ENCODE measurements around the gene IL5. TPM values are rescaled to one million over a fixed set of nuclear protein-coding genes. Genes with fewer than 3 reads are reported as not detected.

The IL5 gene
- total RNA-seq, 1 donor from 2014 or later = not detected

DNA sequence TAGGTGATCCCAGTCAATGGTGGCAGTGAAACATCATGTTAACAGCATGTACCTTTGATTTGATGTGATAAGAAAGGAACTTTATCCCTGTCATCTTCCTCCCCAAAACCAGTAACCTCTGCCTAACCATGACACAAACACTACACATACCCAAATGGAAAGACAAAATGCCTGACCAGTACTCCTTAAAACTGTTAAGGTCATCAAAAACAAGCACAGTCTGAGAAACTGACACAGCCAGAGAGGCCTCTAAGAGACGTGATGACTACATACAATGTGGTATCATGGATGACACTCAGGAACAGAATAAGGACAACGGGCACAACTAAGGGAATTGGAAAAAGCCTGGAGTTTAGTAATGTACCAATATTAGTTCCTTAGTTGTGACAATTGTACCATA is 3.9 kb upstream of the IL5 start:
- Mint-ChIP-seq H3K4me1 (ENCODE audit: unreplicated experiment) (no peaks in the 10 kb centered on the region), H3K27me3 (ENCODE audit: unreplicated experiment) (peaks cover 43% of the 10 kb centered on the region)

DNA sequence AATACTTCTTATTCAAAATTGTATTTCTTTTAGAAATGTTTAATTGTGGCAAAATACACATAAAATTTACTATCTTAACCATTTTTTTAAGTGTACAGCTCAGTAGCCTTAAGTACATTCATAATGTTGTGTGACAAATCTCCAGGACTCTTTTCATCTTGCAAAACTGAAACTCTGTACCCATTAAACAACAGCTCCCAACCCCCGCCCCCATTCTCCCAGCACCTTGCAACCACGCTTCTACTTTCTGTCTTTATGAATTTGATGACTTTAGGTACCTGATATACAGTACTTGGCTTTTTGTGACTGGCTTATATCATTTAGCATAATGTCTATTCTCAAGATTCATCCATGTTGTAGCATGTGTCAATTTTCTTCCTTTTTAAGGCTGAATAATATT is 2.8 kb upstream of the IL5 start:
- Mint-ChIP-seq H3K27me3 (ENCODE audit: unreplicated experiment) (peaks cover 41% of the 10 kb centered on the region), H3K4me1 (ENCODE audit: unreplicated experiment) (no peaks in the 10 kb centered on the region)

More for the DNA sequence above, 3.9 kb upstream of the IL5 start:
- Mint-ChIP-seq H3K9me3 (ENCODE audit: unreplicated experiment) (no peaks in the 10 kb centered on the region), H3K4me3 (ENCODE audit: unreplicated experiment) (no peak overlapping the region), H3K36me3 (ENCODE audit: unreplicated experiment) (no peaks in the 10 kb centered on the region), H3K27ac (ENCODE audit: unreplicated experiment) (no peak overlapping the region)
- DNase-seq (ENCODE audit: extremely low spot score, unreplicated experiment) = no peak
- TF ChIP-seq, protein P1, sequence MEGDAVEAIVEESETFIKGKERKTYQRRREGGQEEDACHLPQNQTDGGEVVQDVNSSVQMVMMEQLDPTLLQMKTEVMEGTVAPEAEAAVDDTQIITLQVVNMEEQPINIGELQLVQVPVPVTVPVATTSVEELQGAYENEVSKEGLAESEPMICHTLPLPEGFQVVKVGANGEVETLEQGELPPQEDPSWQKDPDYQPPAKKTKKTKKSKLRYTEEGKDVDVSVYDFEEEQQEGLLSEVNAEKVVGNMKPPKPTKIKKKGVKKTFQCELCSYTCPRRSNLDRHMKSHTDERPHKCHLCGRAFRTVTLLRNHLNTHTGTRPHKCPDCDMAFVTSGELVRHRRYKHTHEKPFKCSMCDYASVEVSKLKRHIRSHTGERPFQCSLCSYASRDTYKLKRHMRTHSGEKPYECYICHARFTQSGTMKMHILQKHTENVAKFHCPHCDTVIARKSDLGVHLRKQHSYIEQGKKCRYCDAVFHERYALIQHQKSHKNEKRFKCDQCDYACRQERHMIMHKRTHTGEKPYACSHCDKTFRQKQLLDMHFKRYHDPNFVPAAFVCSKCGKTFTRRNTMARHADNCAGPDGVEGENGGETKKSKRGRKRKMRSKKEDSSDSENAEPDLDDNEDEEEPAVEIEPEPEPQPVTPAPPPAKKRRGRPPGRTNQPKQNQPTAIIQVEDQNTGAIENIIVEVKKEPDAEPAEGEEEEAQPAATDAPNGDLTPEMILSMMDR (IDR thresholded peaks at IDR 0.05) = no peak

DNA sequence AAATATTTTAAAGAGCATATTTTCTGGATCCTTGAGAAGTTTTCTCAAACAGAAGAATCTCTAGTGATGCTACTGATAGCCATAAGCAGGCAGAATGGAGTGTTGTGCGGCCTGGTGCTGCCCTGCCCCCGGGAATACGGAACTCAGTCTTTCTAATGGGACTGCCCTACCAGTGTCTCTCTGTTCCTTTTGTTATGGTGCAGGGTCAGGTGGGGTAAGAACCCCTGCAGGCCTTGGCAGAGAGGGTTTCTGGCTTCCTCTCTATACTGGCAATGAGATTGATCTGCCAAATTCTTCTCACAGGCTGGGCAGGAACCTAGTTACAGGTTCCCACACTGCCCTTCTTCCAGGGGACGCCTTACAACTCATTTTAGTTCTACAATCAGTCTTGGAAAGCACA is 2.6 kb downstream of the IL5 start:
- Mint-ChIP-seq H3K36me3 (ENCODE audit: unreplicated experiment) (no peaks in the 10 kb centered on the region), H3K9me3 (ENCODE audit: unreplicated experiment) (no peaks in the 10 kb centered on the region), H3K27me3 (ENCODE audit: unreplicated experiment) (peaks cover 42% of the 10 kb centered on the region), H3K4me3 (ENCODE audit: unreplicated experiment) (no peak overlapping the region), H3K27ac (ENCODE audit: unreplicated experiment) (no peak overlapping the region), H3K4me1 (ENCODE audit: unreplicated experiment) (no peaks in the 10 kb centered on the region)
- TF ChIP-seq, protein P1 (IDR thresholded peaks at IDR 0.05) = no peak
- no peak for DNase-seq (ENCODE audit: extremely low spot score, unreplicated experiment)

More for the DNA sequence above, 2.8 kb upstream of the IL5 start:
- H3K4me3 Mint-ChIP-seq (ENCODE audit: unreplicated experiment) = no peak overlapping the region
- H3K9me3 Mint-ChIP-seq (ENCODE audit: unreplicated experiment) = no peaks in the 10 kb centered on the region
- no peak for DNase-seq (ENCODE audit: extremely low spot score, unreplicated experiment)
- H3K27ac Mint-ChIP-seq (ENCODE audit: unreplicated experiment) = no peak overlapping the region
- TF ChIP-seq, protein P1 (IDR thresholded peaks at IDR 0.05) = no peak
- H3K36me3 Mint-ChIP-seq (ENCODE audit: unreplicated experiment) = no peaks in the 10 kb centered on the region

DNA sequence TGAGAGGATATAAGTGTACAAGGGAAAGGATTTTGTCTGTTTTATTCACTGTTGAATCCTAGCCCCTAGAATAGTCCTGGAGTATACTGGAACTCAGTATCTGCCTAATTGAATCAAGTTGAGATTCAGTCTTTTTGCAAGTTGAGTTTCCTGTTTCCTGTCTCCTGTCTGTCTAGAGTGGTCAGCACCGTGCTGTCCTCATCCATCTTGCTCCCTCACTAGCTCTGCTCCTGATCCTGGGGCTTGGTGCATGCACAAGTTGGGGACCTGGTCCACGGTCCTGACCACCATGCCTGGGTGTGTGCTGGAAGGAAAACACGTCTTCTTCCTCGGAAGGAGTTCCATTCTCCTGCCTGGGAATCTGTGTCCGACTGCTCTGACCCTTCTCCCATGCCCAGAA is 3.2 kb downstream of the IL5 start:
- H3K4me3 Mint-ChIP-seq (ENCODE audit: unreplicated experiment) = no peak overlapping the region
- H3K9me3 Mint-ChIP-seq (ENCODE audit: unreplicated experiment) = no peaks in the 10 kb centered on the region
- peaks cover 49% of the 10 kb centered on the region for H3K27me3 Mint-ChIP-seq (ENCODE audit: unreplicated experiment)
- no peaks in the 10 kb centered on the region for H3K36me3 Mint-ChIP-seq (ENCODE audit: unreplicated experiment)
- no peak overlapping the region for H3K27ac Mint-ChIP-seq (ENCODE audit: unreplicated experiment)
- TF ChIP-seq, protein P1 (IDR thresholded peaks at IDR 0.05) = no peak
- no peaks in the 10 kb centered on the region for H3K4me1 Mint-ChIP-seq (ENCODE audit: unreplicated experiment)
- DNase-seq (ENCODE audit: extremely low spot score, unreplicated experiment) = no peak

- no peaks in the 10 kb centered on the region for H3K9me3 Mint-ChIP-seq (ENCODE audit: unreplicated experiment)
- H3K4me1 Mint-ChIP-seq (ENCODE audit: unreplicated experiment) = no peaks in the 10 kb centered on the region
- TF ChIP-seq, protein P1 (IDR thresholded peaks at IDR 0.05) = no peak
- no peak for DNase-seq (ENCODE audit: extremely low spot score, unreplicated experiment)
- H3K36me3 Mint-ChIP-seq (ENCODE audit: unreplicated experiment) = no peaks in the 10 kb centered on the region
- peaks cover 50% of the 10 kb centered on the region for H3K27me3 Mint-ChIP-seq (ENCODE audit: unreplicated experiment)
- no peak overlapping the region for H3K4me3 Mint-ChIP-seq (ENCODE audit: unreplicated experiment)
- H3K27ac Mint-ChIP-seq (ENCODE audit: unreplicated experiment) = no peak overlapping the region
These were observed 3.6 kb downstream of the IL5 start for GRCh38 chr5:132539716-132540115.
